GM23338 (cell line): ENCODE data around the gene SPATA20. TPM values are rescaled to one million over a fixed set of nuclear protein-coding genes. Genes with fewer than 3 reads are reported as not detected.

Source experiments
- ATAC-seq: fragments of 200-7000 bp; cut with Tn5 transposase; 3 replicates; pipeline ENCODE4 v1.9.1; 2020
- DNase-seq: peaks from one replicate; pipeline ENCODE4 v3.0.0-alpha.2; 2015; ENCODE audit warnings: low spot score
- H2AFZ ChIP-seq: fragments of 200-600 bp; sonication (generic); 2 replicates; pipeline ENCODE4 v1.8.0; 2016; ENCODE audit warnings: antibody characterized with exemption, mild to moderate bottlenecking, moderate library complexity
- H3F3A ChIP-seq: fragments of 200-600 bp; sonication (generic); replicated peaks from 2 replicates; pipeline ENCODE4 v1.8.0; 2017; ENCODE audit warnings: antibody characterized with exemption, mixed run types, low read depth
- H3K27ac ChIP-seq: fragments of 200-600 bp; sonication (generic); 2 replicates; pipeline ENCODE4 v1.6.1; 2016; ENCODE audit warnings: low read depth
- H3K27me3 ChIP-seq: fragments of 200-600 bp; sonication (generic); 2 replicates; pipeline ENCODE4 v1.8.0; 2016; ENCODE audit warnings: mild to moderate bottlenecking, mixed run types, moderate library complexity; ENCODE audit not compliant: insufficient read depth
- H3K36me3 ChIP-seq: fragments of 200-600 bp; sonication (generic); 2 replicates; pipeline ENCODE4 v1.8.0; 2016; ENCODE audit warnings: mild to moderate bottlenecking; ENCODE audit not compliant: insufficient read depth
- H3K4me1 ChIP-seq: fragments of 200-600 bp; sonication (generic); 2 replicates; pipeline ENCODE4 v1.8.0; 2016; ENCODE audit warnings: mild to moderate bottlenecking, moderate library complexity; ENCODE audit not compliant: insufficient read depth
- H3K4me2 ChIP-seq: fragments of 200-600 bp; sonication (generic); 2 replicates; pipeline ENCODE4 v1.7.1; 2017; ENCODE audit warnings: mixed run types
- H3K4me3 ChIP-seq: fragments of 200-600 bp; sonication (generic); 2 replicates; pipeline ENCODE4 v1.6.1; 2016; ENCODE audit warnings: mixed run types
- H3K79me2 ChIP-seq: fragments of 200-600 bp; sonication (generic); replicated peaks from 2 replicates; pipeline ENCODE4 v1.8.0; 2017; ENCODE audit warnings: mild to moderate bottlenecking; ENCODE audit not compliant: insufficient read depth
- H3K9me2 ChIP-seq: fragments of 200-600 bp; sonication (generic); 2 replicates; pipeline ENCODE4 v1.8.0; 2017; ENCODE audit not compliant: insufficient read depth
- H4K20me1 ChIP-seq: fragments of 200-600 bp; sonication (generic); replicated peaks from 2 replicates; pipeline ENCODE4 v1.8.0; 2017; ENCODE audit warnings: mild to moderate bottlenecking; ENCODE audit not compliant: insufficient read depth
- H3K27ac Mint-ChIP-seq: 2 replicates; pipeline ENCODE4 v1.8.0; 2020; ENCODE audit warnings: inconsistent platforms, mild to moderate bottlenecking, moderate library complexity, mixed read lengths
- H3K27me3 Mint-ChIP-seq: 3 replicates; pipeline ENCODE4 v1.8.0; 2022; ENCODE audit warnings: low read depth, mild to moderate bottlenecking, moderate library complexity, mixed read lengths, inconsistent platforms; ENCODE audit not compliant: insufficient read depth, poor library complexity
- H3K36me3 Mint-ChIP-seq: 3 replicates; pipeline ENCODE4 v1.8.0; 2021; ENCODE audit warnings: low read depth, mild to moderate bottlenecking, inconsistent platforms, moderate library complexity, mixed read lengths
- H3K4me1 Mint-ChIP-seq: 3 replicates; pipeline ENCODE4 v1.8.0; 2020; ENCODE audit warnings: mild to moderate bottlenecking, inconsistent platforms, mixed read lengths
- H3K4me3 Mint-ChIP-seq: 3 replicates; pipeline ENCODE4 v1.8.0; 2021; ENCODE audit warnings: moderate library complexity, mild to moderate bottlenecking, inconsistent platforms, mixed read lengths
- H3K9me3 Mint-ChIP-seq: 3 replicates; pipeline ENCODE4 v1.8.0; 2020; ENCODE audit warnings: moderate library complexity, mild to moderate bottlenecking, inconsistent platforms, mixed read lengths
- CTCF ChIP-seq, 2 experiments: fragments of 200-600 bp in 1 of 2; sonication (generic) in 1 of 2; conservative IDR thresholded peaks; 2 replicates each; pipeline versions ENCODE4 v1.5.1 to v1.6.1; 2016 to 2017; ENCODE audit warnings: antibody characterized with exemption in 2 of 2, low read depth in 2 of 2, mild to moderate bottlenecking in 2 of 2, moderate library complexity in 1 of 2
- EZH2 ChIP-seq: fragments of 200-600 bp; sonication (generic); IDR thresholded peaks from one replicate; pipeline ENCODE4 v1.8.0; 2017; ENCODE audit warnings: antibody characterized with exemption, mild to moderate bottlenecking, low read depth; ENCODE audit not compliant: unreplicated experiment
- EZH2phosphoT487 ChIP-seq: fragments of 200-600 bp; sonication (generic); IDR thresholded peaks from one replicate; pipeline ENCODE4 v1.8.1; 2018; ENCODE audit warnings: antibody characterized with exemption; ENCODE audit not compliant: unreplicated experiment
- NANOG ChIP-seq: IDR thresholded peaks from 2 replicates; pipeline ENCODE4 v1.6.1; 2016; ENCODE audit warnings: antibody characterized with exemption, borderline replicate concordance
- POLR2AphosphoS5 ChIP-seq: IDR thresholded peaks from 2 replicates; pipeline ENCODE4 v1.6.1; 2016; ENCODE audit warnings: antibody characterized with exemption, low read depth
- ZNF331 ChIP-seq: fragments of 250-450 bp; sonication (Bioruptor Pico); IDR thresholded peaks from 2 replicates; pipeline ENCODE4 v1.5.0; 2020; ENCODE audit warnings: low read depth, mild to moderate bottlenecking, moderate library complexity
- ZNF462 ChIP-seq: fragments of 250-450 bp; sonication (Bioruptor Pico); IDR thresholded peaks from 2 replicates; pipeline ENCODE4 v1.5.0; 2020; ENCODE audit warnings: mild to moderate bottlenecking, moderate library complexity
- polyA plus RNA-seq: library from polyadenylated mRNA; unstranded; fragments of >200 nt; fragmentation: Nextera tagmentation; extraction: Ambion mirVana; gene quantifications from 2 replicates; pipeline ENCODE4 v1.2.1, GENCODE V29; 2016
- total RNA-seq: library from RNA; depleted of rRNA; stranded (reverse); fragments of >200 nt; shearing (Covaris generic); gene quantifications from 2 replicates; pipeline ENCODE4 v1.2.3, GENCODE V29; 2014
- TF ChIP-seq, protein P1 (sequence below): IDR thresholded peaks from one replicate; pipeline ENCODE4 v1.6.1; 2018; ENCODE audit warnings: antibody characterized with exemption; ENCODE audit not compliant: unreplicated experiment
- TF ChIP-seq, protein P2 (sequence below): IDR thresholded peaks from 2 replicates; pipeline ENCODE4 v1.6.1; 2016; ENCODE audit warnings: antibody characterized with exemption

The SPATA20 gene
- total and polyA plus RNA-seq, 2 experiments from 2014 or later, result 13.8 to 32.7 TPM

GRCh38 chr17:50585346-50585745 lies 38.4 kb downstream of the SPATA20 start (continued):
- TF ChIP-seq POLR2AphosphoS5 (no peak), EZH2phosphoT487 (no peak)
- TF ChIP-seq, protein P1, sequence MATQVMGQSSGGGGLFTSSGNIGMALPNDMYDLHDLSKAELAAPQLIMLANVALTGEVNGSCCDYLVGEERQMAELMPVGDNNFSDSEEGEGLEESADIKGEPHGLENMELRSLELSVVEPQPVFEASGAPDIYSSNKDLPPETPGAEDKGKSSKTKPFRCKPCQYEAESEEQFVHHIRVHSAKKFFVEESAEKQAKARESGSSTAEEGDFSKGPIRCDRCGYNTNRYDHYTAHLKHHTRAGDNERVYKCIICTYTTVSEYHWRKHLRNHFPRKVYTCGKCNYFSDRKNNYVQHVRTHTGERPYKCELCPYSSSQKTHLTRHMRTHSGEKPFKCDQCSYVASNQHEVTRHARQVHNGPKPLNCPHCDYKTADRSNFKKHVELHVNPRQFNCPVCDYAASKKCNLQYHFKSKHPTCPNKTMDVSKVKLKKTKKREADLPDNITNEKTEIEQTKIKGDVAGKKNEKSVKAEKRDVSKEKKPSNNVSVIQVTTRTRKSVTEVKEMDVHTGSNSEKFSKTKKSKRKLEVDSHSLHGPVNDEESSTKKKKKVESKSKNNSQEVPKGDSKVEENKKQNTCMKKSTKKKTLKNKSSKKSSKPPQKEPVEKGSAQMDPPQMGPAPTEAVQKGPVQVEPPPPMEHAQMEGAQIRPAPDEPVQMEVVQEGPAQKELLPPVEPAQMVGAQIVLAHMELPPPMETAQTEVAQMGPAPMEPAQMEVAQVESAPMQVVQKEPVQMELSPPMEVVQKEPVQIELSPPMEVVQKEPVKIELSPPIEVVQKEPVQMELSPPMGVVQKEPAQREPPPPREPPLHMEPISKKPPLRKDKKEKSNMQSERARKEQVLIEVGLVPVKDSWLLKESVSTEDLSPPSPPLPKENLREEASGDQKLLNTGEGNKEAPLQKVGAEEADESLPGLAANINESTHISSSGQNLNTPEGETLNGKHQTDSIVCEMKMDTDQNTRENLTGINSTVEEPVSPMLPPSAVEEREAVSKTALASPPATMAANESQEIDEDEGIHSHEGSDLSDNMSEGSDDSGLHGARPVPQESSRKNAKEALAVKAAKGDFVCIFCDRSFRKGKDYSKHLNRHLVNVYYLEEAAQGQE, result no peak
- TF ChIP-seq, protein P2, sequence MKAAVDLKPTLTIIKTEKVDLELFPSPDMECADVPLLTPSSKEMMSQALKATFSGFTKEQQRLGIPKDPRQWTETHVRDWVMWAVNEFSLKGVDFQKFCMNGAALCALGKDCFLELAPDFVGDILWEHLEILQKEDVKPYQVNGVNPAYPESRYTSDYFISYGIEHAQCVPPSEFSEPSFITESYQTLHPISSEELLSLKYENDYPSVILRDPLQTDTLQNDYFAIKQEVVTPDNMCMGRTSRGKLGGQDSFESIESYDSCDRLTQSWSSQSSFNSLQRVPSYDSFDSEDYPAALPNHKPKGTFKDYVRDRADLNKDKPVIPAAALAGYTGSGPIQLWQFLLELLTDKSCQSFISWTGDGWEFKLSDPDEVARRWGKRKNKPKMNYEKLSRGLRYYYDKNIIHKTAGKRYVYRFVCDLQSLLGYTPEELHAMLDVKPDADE, result no peak

GRCh38 chr17:50585891-50586290 lies 38.9 kb downstream of the SPATA20 start:
- DNase-seq (no peak), ATAC-seq (no peak)
- Histone ChIP-seq H3K79me2 (no peaks in the 10 kb centered on the region), H3K36me3 (no peaks in the 10 kb centered on the region), H3K4me2 (no peak overlapping the region), H4K20me1 (no peaks in the 10 kb centered on the region), H3K9me2 (no peaks in the 10 kb centered on the region), H3K4me1 (no peaks in the 10 kb centered on the region; the same call in 1 of the 2 replicates), H3K27ac (no peak overlapping the region), H3K27me3 (no peaks in the 10 kb centered on the region), H3F3A (no peaks in the 10 kb centered on the region), H2AFZ (no peak overlapping the region), H3K4me3 (no peak overlapping the region)
- no peaks in the 10 kb centered on the region; the same call in 2 of the 3 replicates for H3K9me3 Mint-ChIP-seq
- H3K27me3 Mint-ChIP-seq, result peaks cover 28% of the 10 kb centered on the region
- no peak overlapping the region for H3K4me3 Mint-ChIP-seq
- TF ChIP-seq EZH2phosphoT487, result no peak
- TF ChIP-seq EZH2, result no peak
- no peak for TF ChIP-seq CTCF (conservative IDR thresholded peaks at IDR 0.05; ENCODE audit: low read depth in 2 of 2)
- TF ChIP-seq NANOG, result no peak
- no peak for TF ChIP-seq ZNF462 (CRISPR knock-in tag)
- TF ChIP-seq ZNF331 (CRISPR knock-in tag), result no peak
- TF ChIP-seq, protein P2, result no peak
- no peak for TF ChIP-seq POLR2AphosphoS5
- no peak overlapping the region for H3K27ac Mint-ChIP-seq
- no peaks in the 10 kb centered on the region for H3K36me3 Mint-ChIP-seq
- H3K4me1 Mint-ChIP-seq, result peaks cover 23% of the 10 kb centered on the region
